GM18505 (cell line): ENCODE data around the gene SERPINA3.

ENCODE experiments used
- ATAC-seq: cut with Tn5 transposase; IDR thresholded peaks from one replicate; pipeline ENCODE4 v1.9.1; 2021; ENCODE audit not compliant: unreplicated experiment
- POLR2A ChIP-seq: IDR thresholded peaks from 4 replicates; pipeline ENCODE4 v1.6.1; 2011; ENCODE audit warnings: borderline replicate concordance; ENCODE audit not compliant: insufficient read depth, insufficient read length; ENCODE audit errors: extremely low read depth

SERPINA3 gene

DNA sequence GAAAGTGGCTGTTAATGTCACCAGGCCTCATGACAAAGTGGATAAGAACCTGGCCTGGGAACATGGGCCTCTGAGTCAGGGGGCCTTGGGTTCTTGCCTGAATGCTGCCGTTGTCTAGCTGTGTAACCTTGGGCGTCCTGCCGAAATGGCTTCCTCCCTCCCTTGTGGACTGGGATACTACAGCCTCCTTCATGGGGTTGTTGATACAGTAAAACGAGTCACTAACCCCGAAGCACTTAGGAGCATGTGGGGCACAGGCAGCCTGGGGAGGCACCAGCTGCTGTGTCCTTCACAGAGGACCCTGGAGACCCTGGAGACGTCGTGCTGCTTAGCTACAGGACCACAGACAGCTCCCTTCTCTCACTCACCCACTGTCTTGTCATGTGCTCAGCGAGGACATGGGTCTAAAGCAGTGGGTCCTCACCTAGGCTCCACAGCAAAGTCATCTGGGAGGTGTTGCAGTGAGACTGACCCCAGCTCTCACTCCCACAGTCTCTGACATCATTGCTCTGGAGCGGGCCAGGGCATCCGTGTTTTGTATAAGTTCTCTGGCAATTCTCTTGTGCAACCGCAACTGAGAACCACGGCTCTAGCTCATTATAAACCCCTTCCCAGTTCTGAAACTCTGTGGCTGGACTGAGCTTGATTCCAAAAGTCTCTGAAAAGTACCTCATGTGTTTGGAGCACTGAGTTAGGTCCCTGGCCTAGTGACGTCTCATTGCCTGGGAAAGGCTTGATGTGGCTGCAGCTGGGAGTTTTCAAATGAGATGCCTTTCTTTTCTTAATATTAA, 42.1 kb downstream of the SERPINA3 start:
- no peak for TF ChIP-seq POLR2A
- ATAC-seq: no peak

DNA sequence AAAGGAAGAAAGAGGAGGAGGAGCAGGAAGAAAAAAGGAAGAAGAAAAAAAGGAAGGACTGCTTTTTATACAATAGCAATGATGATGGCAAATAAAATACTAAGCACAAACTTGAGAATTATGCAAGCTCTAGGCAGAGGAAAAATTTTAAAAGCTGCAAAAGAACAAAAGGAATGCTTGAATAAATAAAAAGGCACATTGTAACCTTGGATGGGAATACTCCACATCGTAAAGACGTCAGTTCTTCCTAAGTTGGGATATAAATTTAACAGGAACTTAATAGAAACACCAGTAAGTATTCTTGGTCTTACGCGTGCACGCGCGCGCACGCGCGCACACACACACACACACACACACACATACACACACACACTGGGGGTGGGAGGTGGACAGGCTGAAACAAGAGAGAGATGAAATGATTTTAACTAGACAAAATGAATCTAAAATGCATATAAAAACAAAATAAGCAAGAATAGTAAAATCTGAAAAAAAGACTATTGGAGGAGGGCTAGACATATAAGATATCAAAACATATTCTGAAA, 43.0 kb downstream of the SERPINA3 start:
- ATAC-seq: no peak
- no peak for TF ChIP-seq POLR2A

DNA sequence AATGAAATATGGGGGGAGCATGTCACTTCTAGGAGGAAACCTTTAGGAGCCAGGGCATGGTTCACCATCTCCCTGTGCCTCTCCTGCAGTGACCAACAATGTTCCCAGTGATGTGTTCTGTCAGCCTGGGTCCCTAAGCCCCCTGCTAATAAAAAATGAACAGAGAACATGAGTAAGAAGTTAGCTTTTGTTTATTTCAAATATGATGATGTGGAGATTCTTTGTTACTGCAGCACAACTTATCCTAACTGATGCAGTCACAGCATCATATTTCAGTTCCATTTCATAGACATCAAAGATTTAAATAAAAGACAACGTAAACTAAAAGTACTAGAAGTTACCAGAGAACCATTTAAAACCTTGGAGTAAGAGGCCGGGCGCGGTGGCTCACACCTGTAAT, 43.9 kb downstream of the SERPINA3 start:
- TF ChIP-seq POLR2A: no peak
- no peak for ATAC-seq

GRCh38 chr14:94659256-94659655, 47.1 kb downstream of the SERPINA3 start:
- no peak for TF ChIP-seq POLR2A
- ATAC-seq: no peak

GRCh38 chr14:94659901-94660300, 47.7 kb downstream of the SERPINA3 start:
- ATAC-seq: no peak
- no peak for TF ChIP-seq POLR2A

- TF ChIP-seq POLR2A: no peak
- ATAC-seq: no peak
Measured at GRCh38 chr14:94660306-94660946, 48.2 kb downstream of the SERPINA3 start.

DNA sequence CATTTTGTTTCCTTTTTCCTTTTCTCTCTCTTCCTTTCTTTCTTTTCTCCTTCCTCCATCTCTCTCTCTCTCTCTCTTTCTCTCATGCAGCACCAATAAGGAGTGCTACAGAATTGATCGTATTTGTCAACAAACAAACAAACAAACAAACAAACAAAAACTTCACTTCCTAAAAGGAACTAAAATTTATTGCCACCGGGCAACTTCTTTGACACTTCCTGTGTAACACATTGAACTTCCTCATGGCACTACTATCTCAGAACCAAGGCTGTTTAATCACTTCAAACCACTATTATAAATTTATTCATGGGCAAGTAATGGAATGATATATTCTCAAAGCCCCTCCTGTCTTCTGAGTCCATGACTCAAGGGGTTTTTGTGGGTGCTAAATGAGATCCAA, 51.3 kb downstream of the SERPINA3 start:
- no peak for TF ChIP-seq POLR2A
- ATAC-seq: no peak

GRCh38 chr14:94663965-94664704, 51.9 kb downstream of the SERPINA3 start:
- no peak for TF ChIP-seq POLR2A
- ATAC-seq: no peak

DNA sequence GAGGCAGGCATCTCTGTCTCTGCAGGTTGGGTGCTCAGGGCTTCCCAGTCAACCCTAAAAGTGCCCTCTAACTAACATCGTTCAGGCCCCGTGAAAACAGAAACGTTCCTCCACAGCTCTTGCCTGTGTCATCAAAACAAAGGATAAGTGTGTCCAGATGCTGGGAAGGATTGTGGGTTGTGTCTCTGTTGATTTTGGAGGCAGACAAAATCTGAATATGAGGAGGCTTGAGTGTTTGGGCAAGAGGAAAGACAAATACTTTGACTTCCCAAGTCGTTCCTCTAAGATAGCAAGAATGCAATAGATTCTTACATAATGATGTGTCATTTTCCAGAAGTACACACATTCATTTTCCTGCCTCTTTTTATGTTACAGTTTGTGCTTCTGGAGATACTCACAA, 52.9 kb downstream of the SERPINA3 start:
- no peak for TF ChIP-seq POLR2A
- ATAC-seq: no peak

DNA sequence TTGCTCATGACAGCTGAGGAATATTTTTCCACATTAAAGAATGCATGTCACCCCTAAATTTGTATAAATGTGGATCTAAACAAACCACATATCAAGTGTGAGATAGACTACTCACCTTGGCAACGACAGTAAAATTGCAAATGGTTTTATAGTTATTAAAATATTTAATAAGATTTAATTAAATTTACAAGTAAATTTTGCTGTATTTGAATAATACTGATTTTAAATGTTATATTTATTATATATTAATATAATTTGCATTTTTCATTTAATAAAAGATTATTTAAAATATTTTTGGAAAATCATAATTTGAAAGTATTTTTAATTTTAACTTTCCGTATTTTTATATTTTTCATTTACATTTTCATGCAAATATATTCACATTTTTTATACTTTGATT, 53.4 kb downstream of the SERPINA3 start:
- ATAC-seq: no peak
- no peak for TF ChIP-seq POLR2A

GRCh38 chr14:94670692-94671285, 58.6 kb downstream of the SERPINA3 start:
- no peak for ATAC-seq
- TF ChIP-seq POLR2A: no peak

GRCh38 chr14:94671870-94672444, 59.8 kb downstream of the SERPINA3 start:
- TF ChIP-seq POLR2A: no peak
- ATAC-seq: no peak

DNA sequence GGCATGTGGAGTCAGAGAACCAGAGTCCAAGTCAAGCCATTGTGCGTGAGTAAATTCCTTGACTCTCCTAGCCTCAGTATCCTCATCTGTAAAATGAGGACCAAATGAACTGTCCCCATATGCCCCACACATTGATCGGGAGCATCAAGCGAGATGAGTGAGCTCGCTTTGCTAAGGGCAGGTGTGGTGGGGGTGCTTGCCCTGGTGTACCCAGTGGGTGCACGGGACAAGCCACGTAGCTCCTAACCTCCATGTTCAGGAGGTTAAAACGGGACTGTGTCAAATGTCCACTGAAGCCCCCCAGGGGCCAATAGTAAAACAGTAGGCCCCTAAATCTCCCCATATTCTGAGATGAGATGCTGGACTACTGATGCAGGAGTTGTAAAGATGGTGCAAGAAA, 60.9 kb downstream of the SERPINA3 start:
- TF ChIP-seq POLR2A: no peak
- ATAC-seq: no peak
